A549 (cell line): ENCODE data around the gene HOXD9. TPM values are rescaled to one million over a fixed set of nuclear protein-coding genes. Genes with fewer than 3 reads are reported as not detected.

Source experiments
- ATAC-seq, 2 experiments: fragments of 200-7000 bp in 1 of 2; fragments of >200 bp in 1 of 2; cut with Nextera tagmentation in 1 of 2; cut with Tn5 transposase in 1 of 2; 3 replicates each; pipeline versions ENCODE4 v1.8.0 to v1.9.1; 2018 to 2020; ENCODE audit warnings: mild to moderate bottlenecking in 1 of 2, moderate library complexity in 1 of 2
- CTCF ChIA-PET: fragments of 300-600 bp; sonication (Branson Sonifier 250); formaldehyde crosslinking; extraction: SDS; loops from one replicate; lab custom pipeline; 2021; ENCODE audit warnings: antibody characterized with exemption, inconsistent platforms; lab: Yijun Ruan, JAX
- POLR2A ChIA-PET: fragments of 350-600 bp; formaldehyde crosslinking; extraction: SDS; loops from one replicate; lab custom pipeline; 2021; ENCODE audit warnings: antibody characterized with exemption, inconsistent platforms; lab: Yijun Ruan, JAX
- DNase-seq, 2 experiments: peaks; one replicate each; pipeline versions ENCODE4 v3.0.0 to v3.0.0-alpha.2; 2011 to 2016; ENCODE audit warnings: low read depth in 1 of 2, low spot score in 1 of 2
- FAIRE-seq: peaks from 2 replicates; lab custom pipeline; 2011; peaks lifted over from hg19 to GRCh38; lab: Jason Lieb, UNC
- H3K27ac ChIP-seq, 2 experiments: fragments of >200 bp; sonication (Bioruptor Twin); formaldehyde crosslinking; 3 replicates each; pipeline ENCODE4 v1.5.1; 2016 to 2017
- H3K4me1 ChIP-seq: fragments of >200 bp; sonication (Bioruptor Twin); formaldehyde crosslinking; 3 replicates; pipeline ENCODE4 v1.6.1; 2016
- H3K4me2 ChIP-seq: fragments of >200 bp; sonication (Bioruptor Twin); formaldehyde crosslinking; 3 replicates; pipeline ENCODE4 v1.6.1; 2016
- H3K4me3 ChIP-seq: fragments of >200 bp; sonication (Bioruptor Twin); formaldehyde crosslinking; 3 replicates; pipeline ENCODE4 v1.5.1; 2016
- H3K9me3 ChIP-seq: fragments of >200 bp; sonication (Bioruptor Twin); formaldehyde crosslinking; 3 replicates; pipeline ENCODE4 v1.6.1; 2016
- BHLHE40 ChIP-seq: IDR thresholded peaks from 2 replicates; pipeline ENCODE4 v1.6.1; 2012; ENCODE audit warnings: low read depth, low read length, inconsistent platforms
- CEBPB ChIP-seq, 2 experiments: fragments of >200 bp in 1 of 2; sonication (Bioruptor Twin) in 1 of 2; formaldehyde crosslinking in 1 of 2; IDR thresholded peaks; 2 replicates each; pipeline ENCODE4 v1.6.1; 2012 to 2016
- CHD2 ChIP-seq: fragments of 150-350 bp; IDR thresholded peaks from 2 replicates; pipeline ENCODE4 v1.6.1; 2014; ENCODE audit warnings: low read length; ENCODE audit not compliant: partially characterized antibody
- FOSB ChIP-seq: fragments of 250-450 bp; sonication (Bioruptor Pico); IDR thresholded peaks from 2 replicates; pipeline ENCODE4 v1.5.0; 2020; ENCODE audit warnings: mild to moderate bottlenecking, moderate library complexity
- FOXS1 ChIP-seq: fragments of 250-450 bp; sonication (Bioruptor Pico); IDR thresholded peaks from 2 replicates; pipeline ENCODE4 v1.5.0; 2020; ENCODE audit warnings: mild to moderate bottlenecking, moderate library complexity
- JUNB ChIP-seq: fragments of >200 bp; sonication (Bioruptor Twin); formaldehyde crosslinking; IDR thresholded peaks from 2 replicates; pipeline ENCODE4 v1.6.1; 2016
- KDM5A ChIP-seq: fragments of 200-600 bp; sonication (generic); IDR thresholded peaks from 2 replicates; pipeline ENCODE4 v1.6.1; 2016; ENCODE audit warnings: antibody characterized with exemption, mild to moderate bottlenecking
- MAZ ChIP-seq: fragments of 150-350 bp; IDR thresholded peaks from 2 replicates; pipeline ENCODE4 v1.6.1; 2014; ENCODE audit warnings: antibody characterized with exemption, low read depth, low read length, borderline replicate concordance
- NPAS2 ChIP-seq: fragments of 250-450 bp; sonication (Bioruptor Pico); IDR thresholded peaks from 2 replicates; pipeline ENCODE4 v1.8.0; 2022; ENCODE audit warnings: mild to moderate bottlenecking, moderate library complexity, borderline replicate concordance
- NR3C1 ChIP-seq: fragments of >200 bp; sonication (Bioruptor Twin); formaldehyde crosslinking; IDR thresholded peaks from 3 replicates; pipeline ENCODE4 v1.6.1; 2017
- PHF8 ChIP-seq: fragments of 200-600 bp; sonication (generic); IDR thresholded peaks from 2 replicates; pipeline ENCODE4 v1.6.1; 2016; ENCODE audit warnings: low read depth, mild to moderate bottlenecking, antibody characterized with exemption, moderate library complexity, borderline replicate concordance
- POLR2A ChIP-seq: IDR thresholded peaks from 2 replicates; pipeline ENCODE4 v1.6.1; 2012; ENCODE audit warnings: mild to moderate bottlenecking, low read length
- RNF2 ChIP-seq: fragments of 200-600 bp; sonication (generic); IDR thresholded peaks from 2 replicates; pipeline ENCODE4 v1.6.1; 2016; ENCODE audit warnings: low read depth, mild to moderate bottlenecking, antibody characterized with exemption, moderate library complexity, borderline replicate concordance
- SMC3 ChIP-seq: fragments of >200 bp; sonication (Bioruptor Twin); formaldehyde crosslinking; IDR thresholded peaks from 3 replicates; pipeline ENCODE4 v1.6.1; 2018; ENCODE audit warnings: inconsistent platforms
- ZC3H11A ChIP-seq: fragments of 450-650 bp; IDR thresholded peaks from 2 replicates; pipeline ENCODE4 v1.6.1; 2014; ENCODE audit warnings: antibody characterized with exemption, mild to moderate bottlenecking
- ZSCAN20 ChIP-seq: fragments of 250-450 bp; sonication (Bioruptor Pico); IDR thresholded peaks from 2 replicates; pipeline ENCODE4 v1.8.0; 2022; ENCODE audit warnings: mild to moderate bottlenecking, moderate library complexity
- WGBS: methylation state at CpG from one replicate; pipeline ENCODE4 v1.1.6; 2017; ENCODE audit errors: missing lambda C conversion rate; 5-methylcytosine and 5-hydroxymethylcytosine counted together
- polyA plus RNA-seq, 4 experiments: library from polyadenylated mRNA; depleted of rRNA in 3 of 4; stranded (reverse); fragments of >200 nt; fragmentation: RNase III in 1 of 4; extraction: RNeasy Plus Mini Kit Qiagen cat#74134 plus additional on column Dnase treatment in 1 of 4; gene quantifications; 2 replicates in 3 of 4; 3 replicates in 1 of 4; pipeline ENCODE4 v1.2.3, GENCODE V29; 2011 to 2017
- TF ChIP-seq, protein P1 (sequence below): fragments of 150-350 bp; IDR thresholded peaks from 2 replicates; pipeline ENCODE4 v1.6.1; 2014; ENCODE audit warnings: low read depth, mild to moderate bottlenecking, low read length
- TF ChIP-seq, protein P2 (sequence below): IDR thresholded peaks from 2 replicates; pipeline ENCODE4 v1.6.1; 2012
- TF ChIP-seq, protein P3 (sequence below): fragments of >200 bp; sonication (Bioruptor Twin); formaldehyde crosslinking; IDR thresholded peaks from 3 replicates; pipeline ENCODE4 v1.5.1; 2016
- TF ChIP-seq, protein P4 (sequence below): fragments of 250-450 bp; sonication (Bioruptor Pico); IDR thresholded peaks from 2 replicates; pipeline ENCODE4 v1.5.0; 2021; ENCODE audit warnings: mild to moderate bottlenecking, moderate library complexity, borderline replicate concordance
- TF ChIP-seq, protein P5 (sequence below): IDR thresholded peaks from 2 replicates; pipeline ENCODE4 v1.6.1; 2012
- TF ChIP-seq, protein P6 (sequence below): fragments of 200-600 bp; sonication (generic); IDR thresholded peaks from 2 replicates; pipeline ENCODE4 v1.6.1; 2016; ENCODE audit warnings: antibody characterized with exemption, mild to moderate bottlenecking, moderate library complexity
- TF ChIP-seq, protein P7 (sequence below): fragments of 250-450 bp; sonication (Bioruptor Pico); IDR thresholded peaks from 2 replicates; pipeline ENCODE4 v1.5.0; 2020; ENCODE audit warnings: low read depth, mild to moderate bottlenecking, moderate library complexity

The HOXD9 gene
- polyA plus RNA-seq, 2 of the 4 experiments (the other 2 are of a cell fraction), result 0.45 to 1.0 TPM

DNA sequence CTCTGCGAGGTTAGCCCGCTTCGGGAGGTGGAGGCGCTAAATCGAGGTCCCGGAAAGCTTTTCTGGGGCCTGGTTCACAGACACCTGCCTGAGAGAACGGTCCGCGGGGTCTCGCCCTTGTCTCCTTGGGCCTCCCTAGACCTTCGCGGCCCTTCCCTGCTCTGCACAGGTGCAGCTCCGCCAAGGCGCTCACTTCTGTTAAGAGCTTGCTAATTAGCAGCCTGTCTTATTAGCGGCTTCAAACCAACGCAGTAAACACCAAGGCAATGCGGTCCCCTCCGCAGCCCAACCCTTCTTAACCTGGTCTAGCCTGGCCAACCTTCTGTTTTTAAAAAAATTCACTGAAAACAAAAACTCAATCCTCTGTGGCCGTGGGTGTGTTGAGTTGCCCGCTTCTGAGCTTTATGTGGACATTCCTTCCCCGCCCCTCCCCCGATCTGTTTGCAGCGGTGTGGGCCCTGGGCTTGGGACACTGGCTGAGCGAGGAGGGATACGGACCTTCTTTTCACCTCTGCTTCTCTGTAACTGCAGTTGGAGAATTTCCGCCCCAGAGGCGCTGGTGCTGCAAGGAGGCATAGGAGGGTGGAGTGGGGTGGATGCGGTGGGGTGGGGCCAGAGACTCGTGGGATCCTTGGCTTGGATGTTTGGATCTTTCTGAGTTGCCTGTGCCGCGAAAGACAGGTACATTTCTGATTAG lies 25.4 kb downstream of the HOXD9 start (continued):
- TF ChIP-seq, protein P1, sequence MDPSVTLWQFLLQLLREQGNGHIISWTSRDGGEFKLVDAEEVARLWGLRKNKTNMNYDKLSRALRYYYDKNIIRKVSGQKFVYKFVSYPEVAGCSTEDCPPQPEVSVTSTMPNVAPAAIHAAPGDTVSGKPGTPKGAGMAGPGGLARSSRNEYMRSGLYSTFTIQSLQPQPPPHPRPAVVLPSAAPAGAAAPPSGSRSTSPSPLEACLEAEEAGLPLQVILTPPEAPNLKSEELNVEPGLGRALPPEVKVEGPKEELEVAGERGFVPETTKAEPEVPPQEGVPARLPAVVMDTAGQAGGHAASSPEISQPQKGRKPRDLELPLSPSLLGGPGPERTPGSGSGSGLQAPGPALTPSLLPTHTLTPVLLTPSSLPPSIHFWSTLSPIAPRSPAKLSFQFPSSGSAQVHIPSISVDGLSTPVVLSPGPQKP, result no peak
- no peak for TF ChIP-seq ZSCAN20 (CRISPR knock-in tag)
- TF ChIP-seq PHF8, result no peak
- no peak for TF ChIP-seq JUNB
- TF ChIP-seq NR3C1, result no peak

DNA sequence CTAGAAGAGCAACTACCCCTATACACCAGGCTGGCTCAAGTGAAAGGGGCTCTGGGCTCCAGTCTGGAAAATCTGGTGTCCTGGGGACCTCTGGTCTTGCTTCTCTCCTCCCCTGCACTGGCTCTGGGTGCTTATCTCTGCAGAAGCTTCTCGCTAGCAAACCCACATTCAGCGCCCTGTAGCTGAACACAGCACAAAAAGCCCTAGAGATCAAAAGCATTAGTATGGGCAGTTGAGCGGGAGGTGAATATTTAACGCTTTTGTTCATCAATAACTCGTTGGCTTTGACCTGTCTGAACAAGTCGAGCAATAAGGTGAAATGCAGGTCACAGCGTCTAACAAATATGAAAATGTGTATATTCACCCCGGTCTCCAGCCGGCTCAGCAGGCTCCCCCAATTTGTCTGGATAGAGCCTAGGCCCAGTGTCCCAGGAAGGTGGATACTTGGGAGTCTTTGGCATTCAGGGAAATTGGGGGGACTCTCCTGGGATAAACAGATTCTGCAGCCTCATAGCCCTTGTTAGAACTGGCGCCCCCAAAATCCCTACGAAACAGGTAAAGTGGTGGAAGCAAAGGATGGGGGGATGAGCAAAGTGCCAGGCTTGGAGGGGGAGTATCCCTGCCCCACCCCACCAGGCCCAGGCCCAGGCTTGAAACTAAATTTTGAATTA lies 26.4 kb downstream of the HOXD9 start:
- no peak for ATAC-seq
- no peaks in the 10 kb centered on the region for H3K4me1 ChIP-seq
- POLR2A ChIA-PET, result no interaction called here
- no peak overlapping the region for H3K4me2 ChIP-seq
- CTCF ChIA-PET, result interaction anchor here (1.5 kb wide), 1 partner anchor 9 kb away, joined by 5 read pairs; no protein-coding TSS in a partner anchor
- H3K27ac ChIP-seq, result no peak overlapping the region
- no peak for DNase-seq
- FAIRE-seq, result no peak
- H3K4me3 ChIP-seq, result no peak overlapping the region
- no peak for TF ChIP-seq MAZ
- TF ChIP-seq SMC3, result no peak
- TF ChIP-seq, protein P2, sequence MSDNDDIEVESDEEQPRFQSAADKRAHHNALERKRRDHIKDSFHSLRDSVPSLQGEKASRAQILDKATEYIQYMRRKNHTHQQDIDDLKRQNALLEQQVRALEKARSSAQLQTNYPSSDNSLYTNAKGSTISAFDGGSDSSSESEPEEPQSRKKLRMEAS, result no peak
- TF ChIP-seq, protein P3, sequence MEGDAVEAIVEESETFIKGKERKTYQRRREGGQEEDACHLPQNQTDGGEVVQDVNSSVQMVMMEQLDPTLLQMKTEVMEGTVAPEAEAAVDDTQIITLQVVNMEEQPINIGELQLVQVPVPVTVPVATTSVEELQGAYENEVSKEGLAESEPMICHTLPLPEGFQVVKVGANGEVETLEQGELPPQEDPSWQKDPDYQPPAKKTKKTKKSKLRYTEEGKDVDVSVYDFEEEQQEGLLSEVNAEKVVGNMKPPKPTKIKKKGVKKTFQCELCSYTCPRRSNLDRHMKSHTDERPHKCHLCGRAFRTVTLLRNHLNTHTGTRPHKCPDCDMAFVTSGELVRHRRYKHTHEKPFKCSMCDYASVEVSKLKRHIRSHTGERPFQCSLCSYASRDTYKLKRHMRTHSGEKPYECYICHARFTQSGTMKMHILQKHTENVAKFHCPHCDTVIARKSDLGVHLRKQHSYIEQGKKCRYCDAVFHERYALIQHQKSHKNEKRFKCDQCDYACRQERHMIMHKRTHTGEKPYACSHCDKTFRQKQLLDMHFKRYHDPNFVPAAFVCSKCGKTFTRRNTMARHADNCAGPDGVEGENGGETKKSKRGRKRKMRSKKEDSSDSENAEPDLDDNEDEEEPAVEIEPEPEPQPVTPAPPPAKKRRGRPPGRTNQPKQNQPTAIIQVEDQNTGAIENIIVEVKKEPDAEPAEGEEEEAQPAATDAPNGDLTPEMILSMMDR, result no peak
- TF ChIP-seq NPAS2 (CRISPR knock-in tag), result no peak
- TF ChIP-seq CEBPB (IDR thresholded peaks at IDR 0.05), result no peak
- no peak for TF ChIP-seq BHLHE40
- no peak for TF ChIP-seq POLR2A
- TF ChIP-seq, protein P4, sequence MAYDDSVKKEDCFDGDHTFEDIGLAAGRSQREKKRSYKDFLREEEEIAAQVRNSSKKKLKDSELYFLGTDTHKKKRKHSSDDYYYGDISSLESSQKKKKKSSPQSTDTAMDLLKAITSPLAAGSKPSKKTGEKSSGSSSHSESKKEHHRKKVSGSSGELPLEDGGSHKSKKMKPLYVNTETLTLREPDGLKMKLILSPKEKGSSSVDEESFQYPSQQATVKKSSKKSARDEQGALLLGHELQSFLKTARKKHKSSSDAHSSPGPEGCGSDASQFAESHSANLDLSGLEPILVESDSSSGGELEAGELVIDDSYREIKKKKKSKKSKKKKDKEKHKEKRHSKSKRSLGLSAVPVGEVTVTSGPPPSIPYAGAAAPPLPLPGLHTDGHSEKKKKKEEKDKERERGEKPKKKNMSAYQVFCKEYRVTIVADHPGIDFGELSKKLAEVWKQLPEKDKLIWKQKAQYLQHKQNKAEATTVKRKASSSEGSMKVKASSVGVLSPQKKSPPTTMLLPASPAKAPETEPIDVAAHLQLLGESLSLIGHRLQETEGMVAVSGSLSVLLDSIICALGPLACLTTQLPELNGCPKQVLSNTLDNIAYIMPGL, result no peak
- TF ChIP-seq, protein P5, sequence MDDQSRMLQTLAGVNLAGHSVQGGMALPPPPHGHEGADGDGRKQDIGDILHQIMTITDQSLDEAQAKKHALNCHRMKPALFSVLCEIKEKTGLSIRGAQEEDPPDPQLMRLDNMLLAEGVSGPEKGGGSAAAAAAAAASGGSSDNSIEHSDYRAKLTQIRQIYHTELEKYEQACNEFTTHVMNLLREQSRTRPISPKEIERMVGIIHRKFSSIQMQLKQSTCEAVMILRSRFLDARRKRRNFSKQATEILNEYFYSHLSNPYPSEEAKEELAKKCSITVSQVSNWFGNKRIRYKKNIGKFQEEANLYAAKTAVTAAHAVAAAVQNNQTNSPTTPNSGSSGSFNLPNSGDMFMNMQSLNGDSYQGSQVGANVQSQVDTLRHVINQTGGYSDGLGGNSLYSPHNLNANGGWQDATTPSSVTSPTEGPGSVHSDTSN, result no peak
- TF ChIP-seq CHD2, result no peak
- 80% methylated on average over 11 of the region's 11 CpGs for WGBS
- H3K9me3 ChIP-seq, result no peaks in the 10 kb centered on the region

DNA sequence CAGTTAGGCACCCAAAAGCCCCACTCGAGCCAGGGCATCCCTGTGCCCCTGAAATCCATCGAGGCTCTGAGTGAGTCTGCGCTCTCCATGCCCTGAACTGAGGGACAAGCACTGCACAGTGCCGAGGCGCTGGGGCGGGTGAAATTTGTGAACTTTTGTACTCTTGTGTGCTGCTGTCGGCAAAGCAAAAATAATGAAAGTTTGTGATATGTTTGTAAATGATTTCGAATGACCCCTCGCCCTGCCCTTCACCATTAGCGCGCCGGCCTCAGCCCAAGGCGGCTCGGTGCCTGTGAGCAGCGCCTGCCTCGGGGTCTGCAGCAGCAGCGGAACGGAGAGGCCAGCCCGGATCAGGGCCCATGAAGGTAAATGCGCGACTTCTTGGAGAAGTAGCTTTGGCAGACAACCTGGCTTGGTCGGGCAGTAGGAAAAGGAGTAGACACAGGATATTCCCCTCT lies 27.0 kb downstream of the HOXD9 start:
- no peak for FAIRE-seq
- no peak for ATAC-seq
- TF ChIP-seq JUNB (no peak), RNF2 (no peak), FOXS1 (CRISPR knock-in tag) (no peak), MAZ (no peak), NPAS2 (CRISPR knock-in tag) (no peak), KDM5A (no peak), FOSB (CRISPR knock-in tag) (no peak), ZC3H11A (no peak)
- TF ChIP-seq, protein P6, sequence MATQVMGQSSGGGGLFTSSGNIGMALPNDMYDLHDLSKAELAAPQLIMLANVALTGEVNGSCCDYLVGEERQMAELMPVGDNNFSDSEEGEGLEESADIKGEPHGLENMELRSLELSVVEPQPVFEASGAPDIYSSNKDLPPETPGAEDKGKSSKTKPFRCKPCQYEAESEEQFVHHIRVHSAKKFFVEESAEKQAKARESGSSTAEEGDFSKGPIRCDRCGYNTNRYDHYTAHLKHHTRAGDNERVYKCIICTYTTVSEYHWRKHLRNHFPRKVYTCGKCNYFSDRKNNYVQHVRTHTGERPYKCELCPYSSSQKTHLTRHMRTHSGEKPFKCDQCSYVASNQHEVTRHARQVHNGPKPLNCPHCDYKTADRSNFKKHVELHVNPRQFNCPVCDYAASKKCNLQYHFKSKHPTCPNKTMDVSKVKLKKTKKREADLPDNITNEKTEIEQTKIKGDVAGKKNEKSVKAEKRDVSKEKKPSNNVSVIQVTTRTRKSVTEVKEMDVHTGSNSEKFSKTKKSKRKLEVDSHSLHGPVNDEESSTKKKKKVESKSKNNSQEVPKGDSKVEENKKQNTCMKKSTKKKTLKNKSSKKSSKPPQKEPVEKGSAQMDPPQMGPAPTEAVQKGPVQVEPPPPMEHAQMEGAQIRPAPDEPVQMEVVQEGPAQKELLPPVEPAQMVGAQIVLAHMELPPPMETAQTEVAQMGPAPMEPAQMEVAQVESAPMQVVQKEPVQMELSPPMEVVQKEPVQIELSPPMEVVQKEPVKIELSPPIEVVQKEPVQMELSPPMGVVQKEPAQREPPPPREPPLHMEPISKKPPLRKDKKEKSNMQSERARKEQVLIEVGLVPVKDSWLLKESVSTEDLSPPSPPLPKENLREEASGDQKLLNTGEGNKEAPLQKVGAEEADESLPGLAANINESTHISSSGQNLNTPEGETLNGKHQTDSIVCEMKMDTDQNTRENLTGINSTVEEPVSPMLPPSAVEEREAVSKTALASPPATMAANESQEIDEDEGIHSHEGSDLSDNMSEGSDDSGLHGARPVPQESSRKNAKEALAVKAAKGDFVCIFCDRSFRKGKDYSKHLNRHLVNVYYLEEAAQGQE, result no peak
- TF ChIP-seq, protein P7, sequence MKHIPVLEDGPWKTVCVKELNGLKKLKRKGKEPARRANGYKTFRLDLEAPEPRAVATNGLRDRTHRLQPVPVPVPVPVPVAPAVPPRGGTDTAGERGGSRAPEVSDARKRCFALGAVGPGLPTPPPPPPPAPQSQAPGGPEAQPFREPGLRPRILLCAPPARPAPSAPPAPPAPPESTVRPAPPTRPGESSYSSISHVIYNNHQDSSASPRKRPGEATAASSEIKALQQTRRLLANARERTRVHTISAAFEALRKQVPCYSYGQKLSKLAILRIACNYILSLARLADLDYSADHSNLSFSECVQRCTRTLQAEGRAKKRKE (CRISPR knock-in tag), result no peak

More for the DNA sequence above, 27.0 kb downstream of the HOXD9 start:
- POLR2A ChIA-PET, result no interaction called here
- H3K27ac ChIP-seq, result no peak overlapping the region
- H3K9me3 ChIP-seq, result no peaks in the 10 kb centered on the region
- no peak for DNase-seq
- no peaks in the 10 kb centered on the region for H3K4me1 ChIP-seq
- 83% methylated on average over 22 of the region's 22 CpGs for WGBS
- H3K4me3 ChIP-seq, result no peak overlapping the region
- CTCF ChIA-PET, result interaction anchor here (0.6 to 1.8 kb wide), 3 partner anchors 10 to 503 kb away, joined by 3 to 6 read pairs (median 5); no protein-coding TSS in a partner anchor
- H3K4me2 ChIP-seq, result no peak overlapping the region
